ENCODE results near the gene HIPK3.
A peak's percentile ranks its signal among the peaks of the same experiment; 100 is the strongest.
"Not testable (repeated sequence)": the region's sequence is repeated elsewhere in the genome, so short reads cannot be mapped to it uniquely, and the experiment has no call there.

HIPK3 gene

GRCh38 chr11:33303541-33303940 is 46.4 kb downstream of the HIPK3 start:
- DNase-seq (ENCODE audit: low read depth) = no peak

- not testable (repeated sequence) for DNase-seq (ENCODE audit: low read depth)
These were observed 49.6 kb downstream of the HIPK3 start for GRCh38 chr11:33306821-33307220.

GRCh38 chr11:33307984-33308383 is 50.8 kb downstream of the HIPK3 start:
- no peak for DNase-seq (ENCODE audit: low read depth)

- DNase-seq (ENCODE audit: low read depth) = no peak
These were observed 51.9 kb downstream of the HIPK3 start for GRCh38 chr11:33309118-33309517.

- peak; percentile 18 for DNase-seq (ENCODE audit: low read depth)
These were observed 53.7 kb downstream of the HIPK3 start for GRCh38 chr11:33310720-33311500.

- no peak for DNase-seq (ENCODE audit: low read depth)
These were observed 54.5 kb downstream of the HIPK3 start for GRCh38 chr11:33311680-33312079.

GRCh38 chr11:33315822-33316221 is 58.6 kb downstream of the HIPK3 start:
- DNase-seq (ENCODE audit: low read depth) = no peak

- peak; percentile 76 for DNase-seq (ENCODE audit: low read depth)
These were observed 60.5 kb downstream of the HIPK3 start for GRCh38 chr11:33317662-33318061.

- no peak for DNase-seq (ENCODE audit: low read depth)
These were observed 63.0 kb downstream of the HIPK3 start for GRCh38 chr11:33320016-33320813.

- DNase-seq (ENCODE audit: low read depth) = no peak
These were observed 63.7 kb downstream of the HIPK3 start for GRCh38 chr11:33320814-33321330.

GRCh38 chr11:33321422-33321821 is 64.2 kb downstream of the HIPK3 start:
- DNase-seq (ENCODE audit: low read depth) = no peak

- no peak for DNase-seq (ENCODE audit: low read depth)
These were observed 66.2 kb downstream of the HIPK3 start for GRCh38 chr11:33323421-33323820.

- no peak for DNase-seq (ENCODE audit: low read depth)
These were observed 67.3 kb downstream of the HIPK3 start for GRCh38 chr11:33324302-33324985.

GRCh38 chr11:33325451-33325850 is 68.3 kb downstream of the HIPK3 start:
- DNase-seq (ENCODE audit: low read depth) = no peak

- peak; percentile 74 for DNase-seq (ENCODE audit: low read depth)
These were observed 72.6 kb downstream of the HIPK3 start for GRCh38 chr11:33329705-33330329.

- no peak for DNase-seq (ENCODE audit: low read depth)
These were observed 76.6 kb downstream of the HIPK3 start for GRCh38 chr11:33333816-33334215.

- no peak for DNase-seq (ENCODE audit: low read depth)
These were observed 77.4 kb downstream of the HIPK3 start for GRCh38 chr11:33334627-33335026.

GRCh38 chr11:33339247-33339646 is 82.1 kb downstream of the HIPK3 start:
- no peak for DNase-seq (ENCODE audit: low read depth)

GRCh38 chr11:33344611-33345010 is 87.4 kb downstream of the HIPK3 start:
- peak; percentile 28 for DNase-seq (ENCODE audit: low read depth)

- DNase-seq (ENCODE audit: low read depth) = no peak
These were observed 90.4 kb downstream of the HIPK3 start for GRCh38 chr11:33347490-33348125.

- no peak for DNase-seq (ENCODE audit: low read depth)
These were observed 93.1 kb downstream of the HIPK3 start for GRCh38 chr11:33350287-33350686.

Data from ELR (cell line).